ENCODE results near the gene SH3D21. TPM values are rescaled to one million over a fixed set of nuclear protein-coding genes. Genes with fewer than 3 reads are reported as not detected.

Gene SH3D21
- polyA plus RNA-seq, 1 donor from 2014 or later = 2.6 TPM

DNA sequence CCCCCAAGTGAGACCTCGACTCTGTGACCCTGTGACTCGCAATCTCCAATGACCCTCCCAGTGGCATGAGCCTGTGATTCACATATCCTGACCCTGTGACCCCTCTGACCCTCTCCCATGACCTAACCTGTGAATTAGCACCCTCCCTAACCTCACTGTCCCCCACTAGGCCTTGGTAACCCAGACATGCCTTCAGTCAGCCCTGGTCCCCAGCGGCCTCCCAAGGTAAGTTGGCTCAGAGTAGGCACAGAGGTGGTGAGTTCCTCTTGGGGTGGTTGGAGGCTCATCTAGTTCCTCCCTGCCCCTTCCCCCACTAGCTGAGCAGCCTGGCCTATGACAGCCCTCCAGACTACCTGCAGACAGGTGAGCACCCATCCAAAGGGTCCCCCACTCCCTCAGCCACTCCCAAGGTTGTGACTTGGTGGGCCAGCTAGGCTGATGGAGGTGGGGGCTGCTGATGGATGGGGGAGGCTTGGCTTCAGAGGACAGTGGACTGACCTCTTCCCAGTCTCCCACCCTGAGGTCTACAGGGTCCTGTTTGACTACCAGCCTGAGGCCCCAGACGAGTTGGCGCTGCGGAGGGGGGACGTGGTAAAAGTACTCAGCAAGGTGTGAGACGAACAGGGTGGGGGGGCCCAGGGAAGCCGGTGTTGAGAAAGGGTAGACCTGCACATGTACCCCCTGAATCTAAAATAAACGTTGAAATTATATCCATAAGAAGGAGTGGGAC, 1.6 kb downstream of the SH3D21 start:
- no peak overlapping the region for H3K9ac ChIP-seq (ENCODE audit: low read length)
- no peak overlapping the region for H3K27ac ChIP-seq (ENCODE audit: low read length)
- H2AFZ ChIP-seq (ENCODE audit: low read depth, low read length) = no peak overlapping the region
- H3K4me3 ChIP-seq (ENCODE audit: low read length) = peak overlapping the region; percentile 74
- no peaks in the 10 kb centered on the region for H3K9me2 ChIP-seq (ENCODE audit: insufficient read depth, low read length)
- no peak for TF ChIP-seq RAD21 (conservative IDR thresholded peaks at IDR 0.05)
- TF ChIP-seq MXI1 (conservative IDR thresholded peaks at IDR 0.05; ENCODE audit: poor library complexity, severe bottlenecking) = no peak
- no peak for TF ChIP-seq POLR2AphosphoS5 (IDR thresholded peaks at IDR 0.05)
- TF ChIP-seq EZH2 (IDR thresholded peaks at IDR 0.05; ENCODE audit: borderline replicate concordance, insufficient read depth, low read length, poor library complexity, severe bottlenecking) = no peak
- no peak for TF ChIP-seq TAF1 (IDR thresholded peaks at IDR 0.05; ENCODE audit: low read depth)
- TF ChIP-seq, protein P1, sequence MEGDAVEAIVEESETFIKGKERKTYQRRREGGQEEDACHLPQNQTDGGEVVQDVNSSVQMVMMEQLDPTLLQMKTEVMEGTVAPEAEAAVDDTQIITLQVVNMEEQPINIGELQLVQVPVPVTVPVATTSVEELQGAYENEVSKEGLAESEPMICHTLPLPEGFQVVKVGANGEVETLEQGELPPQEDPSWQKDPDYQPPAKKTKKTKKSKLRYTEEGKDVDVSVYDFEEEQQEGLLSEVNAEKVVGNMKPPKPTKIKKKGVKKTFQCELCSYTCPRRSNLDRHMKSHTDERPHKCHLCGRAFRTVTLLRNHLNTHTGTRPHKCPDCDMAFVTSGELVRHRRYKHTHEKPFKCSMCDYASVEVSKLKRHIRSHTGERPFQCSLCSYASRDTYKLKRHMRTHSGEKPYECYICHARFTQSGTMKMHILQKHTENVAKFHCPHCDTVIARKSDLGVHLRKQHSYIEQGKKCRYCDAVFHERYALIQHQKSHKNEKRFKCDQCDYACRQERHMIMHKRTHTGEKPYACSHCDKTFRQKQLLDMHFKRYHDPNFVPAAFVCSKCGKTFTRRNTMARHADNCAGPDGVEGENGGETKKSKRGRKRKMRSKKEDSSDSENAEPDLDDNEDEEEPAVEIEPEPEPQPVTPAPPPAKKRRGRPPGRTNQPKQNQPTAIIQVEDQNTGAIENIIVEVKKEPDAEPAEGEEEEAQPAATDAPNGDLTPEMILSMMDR (IDR thresholded peaks at IDR 0.05; ENCODE audit: poor library complexity, severe bottlenecking) = no peak
- TF ChIP-seq EP300 (conservative IDR thresholded peaks at IDR 0.05; ENCODE audit: poor library complexity, severe bottlenecking) = no peak
- TF ChIP-seq SMC3 (conservative IDR thresholded peaks at IDR 0.05; ENCODE audit: poor library complexity) = no peak
- TF ChIP-seq, protein P2, sequence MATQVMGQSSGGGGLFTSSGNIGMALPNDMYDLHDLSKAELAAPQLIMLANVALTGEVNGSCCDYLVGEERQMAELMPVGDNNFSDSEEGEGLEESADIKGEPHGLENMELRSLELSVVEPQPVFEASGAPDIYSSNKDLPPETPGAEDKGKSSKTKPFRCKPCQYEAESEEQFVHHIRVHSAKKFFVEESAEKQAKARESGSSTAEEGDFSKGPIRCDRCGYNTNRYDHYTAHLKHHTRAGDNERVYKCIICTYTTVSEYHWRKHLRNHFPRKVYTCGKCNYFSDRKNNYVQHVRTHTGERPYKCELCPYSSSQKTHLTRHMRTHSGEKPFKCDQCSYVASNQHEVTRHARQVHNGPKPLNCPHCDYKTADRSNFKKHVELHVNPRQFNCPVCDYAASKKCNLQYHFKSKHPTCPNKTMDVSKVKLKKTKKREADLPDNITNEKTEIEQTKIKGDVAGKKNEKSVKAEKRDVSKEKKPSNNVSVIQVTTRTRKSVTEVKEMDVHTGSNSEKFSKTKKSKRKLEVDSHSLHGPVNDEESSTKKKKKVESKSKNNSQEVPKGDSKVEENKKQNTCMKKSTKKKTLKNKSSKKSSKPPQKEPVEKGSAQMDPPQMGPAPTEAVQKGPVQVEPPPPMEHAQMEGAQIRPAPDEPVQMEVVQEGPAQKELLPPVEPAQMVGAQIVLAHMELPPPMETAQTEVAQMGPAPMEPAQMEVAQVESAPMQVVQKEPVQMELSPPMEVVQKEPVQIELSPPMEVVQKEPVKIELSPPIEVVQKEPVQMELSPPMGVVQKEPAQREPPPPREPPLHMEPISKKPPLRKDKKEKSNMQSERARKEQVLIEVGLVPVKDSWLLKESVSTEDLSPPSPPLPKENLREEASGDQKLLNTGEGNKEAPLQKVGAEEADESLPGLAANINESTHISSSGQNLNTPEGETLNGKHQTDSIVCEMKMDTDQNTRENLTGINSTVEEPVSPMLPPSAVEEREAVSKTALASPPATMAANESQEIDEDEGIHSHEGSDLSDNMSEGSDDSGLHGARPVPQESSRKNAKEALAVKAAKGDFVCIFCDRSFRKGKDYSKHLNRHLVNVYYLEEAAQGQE (IDR thresholded peaks at IDR 0.05; ENCODE audit: borderline replicate concordance) = no peak
- H3K79me2 ChIP-seq (replicated peaks; ENCODE audit: insufficient read depth, low read length) = no peaks in the 10 kb centered on the region
- H4K20me1 ChIP-seq (ENCODE audit: insufficient read depth) = no peaks in the 10 kb centered on the region
- H3F3A ChIP-seq (ENCODE audit: insufficient read depth, low read length, poor library complexity, severe bottlenecking) = no peaks in the 10 kb centered on the region
- no peak overlapping the region for H3K4me2 ChIP-seq (ENCODE audit: low read length)
- H3K36me3 ChIP-seq (ENCODE audit: insufficient read depth, low read length) = no peaks in the 10 kb centered on the region
- no peaks in the 10 kb centered on the region for H3K27me3 ChIP-seq (ENCODE audit: insufficient read depth, low read depth, low read length)
- H3K9me3 ChIP-seq (ENCODE audit: low read length) = no peaks in the 10 kb centered on the region

DNA sequence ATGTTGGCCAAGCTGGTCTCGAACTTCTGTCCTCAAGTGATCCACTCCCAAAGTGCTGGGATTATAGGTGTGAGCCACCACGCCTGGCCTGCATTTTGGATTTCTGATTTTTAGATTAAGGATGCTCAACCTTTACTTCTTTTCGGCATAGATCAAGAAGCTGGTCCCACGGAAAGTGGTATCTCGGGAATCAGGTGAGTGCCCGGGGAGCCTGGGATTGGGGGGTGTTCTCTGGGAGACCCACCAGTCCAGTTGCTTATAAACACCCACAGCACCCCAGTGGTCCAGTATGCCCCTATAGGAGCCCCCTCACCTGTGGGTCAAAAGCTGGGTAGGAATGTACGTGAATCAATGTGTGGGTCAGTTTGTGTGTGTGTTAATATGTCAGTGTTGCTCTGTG, 3.2 kb downstream of the SH3D21 start:
- no peak overlapping the region for H2AFZ ChIP-seq (ENCODE audit: low read depth, low read length)
- no peaks in the 10 kb centered on the region for H4K20me1 ChIP-seq (ENCODE audit: insufficient read depth)
- no peaks in the 10 kb centered on the region for H3K27me3 ChIP-seq (ENCODE audit: insufficient read depth, low read depth, low read length)
- no peak for TF ChIP-seq EP300 (conservative IDR thresholded peaks at IDR 0.05; ENCODE audit: poor library complexity, severe bottlenecking)
- no peak for TF ChIP-seq RAD21 (conservative IDR thresholded peaks at IDR 0.05)
- TF ChIP-seq EZH2 (IDR thresholded peaks at IDR 0.05; ENCODE audit: borderline replicate concordance, insufficient read depth, low read length, poor library complexity, severe bottlenecking) = no peak
- TF ChIP-seq SMC3 (conservative IDR thresholded peaks at IDR 0.05; ENCODE audit: poor library complexity) = no peak
- TF ChIP-seq, protein P2 (IDR thresholded peaks at IDR 0.05; ENCODE audit: borderline replicate concordance) = no peak
- TF ChIP-seq MXI1 (conservative IDR thresholded peaks at IDR 0.05; ENCODE audit: poor library complexity, severe bottlenecking) = no peak
- TF ChIP-seq, protein P1 (IDR thresholded peaks at IDR 0.05; ENCODE audit: poor library complexity, severe bottlenecking) = no peak
- no peak for TF ChIP-seq TAF1 (IDR thresholded peaks at IDR 0.05; ENCODE audit: low read depth)
- TF ChIP-seq POLR2AphosphoS5 (IDR thresholded peaks at IDR 0.05) = no peak
- no peaks in the 10 kb centered on the region for H3F3A ChIP-seq (ENCODE audit: insufficient read depth, low read length, poor library complexity, severe bottlenecking)
- no peaks in the 10 kb centered on the region for H3K9me2 ChIP-seq (ENCODE audit: insufficient read depth, low read length)
- no peaks in the 10 kb centered on the region for H3K9me3 ChIP-seq (ENCODE audit: low read length)
- no peak overlapping the region for H3K4me2 ChIP-seq (ENCODE audit: low read length)
- no peak overlapping the region for H3K4me3 ChIP-seq (ENCODE audit: low read length)
- H3K27ac ChIP-seq (ENCODE audit: low read length) = no peak overlapping the region
- no peaks in the 10 kb centered on the region for H3K79me2 ChIP-seq (replicated peaks; ENCODE audit: insufficient read depth, low read length)
- no peaks in the 10 kb centered on the region for H3K36me3 ChIP-seq (ENCODE audit: insufficient read depth, low read length)
- H3K9ac ChIP-seq (ENCODE audit: low read length) = no peak overlapping the region

Measured in neural cell (in vitro differentiated cells).